ENCODE data around the gene XKR8.
"Not testable (repeated sequence)": the region's sequence is repeated elsewhere in the genome, so short reads cannot be mapped to it uniquely, and the experiment has no call there.

XKR8 gene

DNA sequence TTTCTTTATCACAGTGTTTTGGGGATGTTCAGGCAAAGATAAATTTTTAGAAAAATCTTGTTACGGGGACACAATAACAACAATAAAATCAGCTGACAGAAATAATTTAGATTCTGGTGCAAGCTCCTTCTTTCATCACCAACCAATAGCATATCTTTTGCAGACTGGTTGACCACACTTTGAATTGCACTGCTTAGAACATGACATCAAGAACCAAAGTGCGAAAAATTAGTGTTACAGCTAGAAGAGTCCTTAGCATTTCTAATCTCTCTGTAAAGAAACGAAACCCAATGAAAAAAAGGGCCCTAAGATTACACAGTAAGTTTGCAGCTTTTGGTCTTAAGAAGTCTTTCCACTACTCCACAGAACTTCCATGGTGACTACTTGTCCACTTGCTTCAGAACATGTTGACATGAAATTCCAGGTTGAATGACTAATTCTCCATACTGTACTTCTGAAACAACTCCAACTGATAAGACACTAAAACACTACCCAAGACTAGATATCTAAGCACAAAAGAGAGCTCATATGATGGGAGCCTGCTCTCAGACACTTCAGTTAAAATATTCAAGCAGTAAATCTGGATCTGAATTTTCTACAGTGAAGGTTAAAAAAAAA is 31.3 kb downstream of the XKR8 start:
- no peak for DNase-seq

- DNase-seq = no peak
Observed at GRCh38 chr1:27992276-27992675, 32.5 kb downstream of the XKR8 start.

DNA sequence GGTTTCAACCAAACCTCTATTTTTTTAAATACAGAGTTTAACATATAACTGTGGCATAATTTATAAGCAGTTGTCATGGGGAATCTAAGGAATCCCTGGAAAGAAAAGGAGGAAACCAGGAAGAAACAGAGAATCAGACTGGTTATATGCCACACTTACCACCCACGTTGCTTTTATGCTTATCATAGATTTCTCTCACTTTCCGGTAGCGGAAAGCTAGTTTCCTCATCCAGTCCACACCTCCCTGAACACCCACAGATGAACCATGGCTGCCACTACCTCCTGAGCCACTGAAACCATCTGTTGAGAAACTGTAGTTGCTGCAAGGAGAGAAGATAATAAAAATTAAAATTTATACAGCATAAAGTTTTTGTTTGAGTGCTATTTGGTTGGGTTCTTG is 33.5 kb downstream of the XKR8 start:
- no peak for DNase-seq

DNA sequence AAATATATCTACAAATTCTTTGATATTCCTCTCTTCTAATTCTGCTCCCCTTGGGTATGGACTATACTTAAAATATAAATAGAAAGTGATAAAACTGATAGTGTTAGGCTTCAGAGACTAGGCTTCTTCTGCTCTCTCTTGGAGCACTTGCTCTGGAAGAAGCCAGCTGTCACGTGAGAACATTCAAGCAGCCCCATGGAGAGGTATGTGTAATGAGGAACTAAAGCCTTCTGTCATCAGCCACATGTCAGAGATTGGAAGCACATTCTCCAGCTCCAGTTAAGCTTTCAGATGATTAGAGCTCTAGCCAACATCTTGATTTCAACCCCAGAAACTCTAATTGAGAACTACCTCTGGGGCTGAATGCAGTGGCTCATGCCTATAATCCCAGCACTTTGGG is 34.3 kb downstream of the XKR8 start:
- no peak for DNase-seq

- not testable (repeated sequence) for DNase-seq
Observed at GRCh38 chr1:27994526-27994925, 34.8 kb downstream of the XKR8 start.

DNA sequence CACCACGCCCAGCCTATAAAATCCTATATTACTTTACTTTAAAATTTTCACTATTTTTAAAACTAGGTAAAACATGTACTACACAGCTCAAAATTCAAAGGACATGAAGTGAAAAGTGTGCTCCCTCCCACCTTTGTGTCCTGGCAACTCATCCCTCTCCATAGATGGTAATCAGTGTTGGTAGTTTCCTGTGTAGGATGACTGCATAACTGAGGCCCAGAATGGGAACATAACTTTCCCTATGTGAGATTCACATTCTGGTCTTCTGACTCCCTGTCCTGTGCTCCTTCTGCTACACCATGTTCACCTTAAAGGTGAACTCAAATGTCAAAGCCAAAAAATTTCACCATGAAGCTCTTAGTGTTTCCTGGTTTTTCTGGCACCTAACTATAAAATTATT is 39.3 kb downstream of the XKR8 start:
- DNase-seq = no peak

DNA sequence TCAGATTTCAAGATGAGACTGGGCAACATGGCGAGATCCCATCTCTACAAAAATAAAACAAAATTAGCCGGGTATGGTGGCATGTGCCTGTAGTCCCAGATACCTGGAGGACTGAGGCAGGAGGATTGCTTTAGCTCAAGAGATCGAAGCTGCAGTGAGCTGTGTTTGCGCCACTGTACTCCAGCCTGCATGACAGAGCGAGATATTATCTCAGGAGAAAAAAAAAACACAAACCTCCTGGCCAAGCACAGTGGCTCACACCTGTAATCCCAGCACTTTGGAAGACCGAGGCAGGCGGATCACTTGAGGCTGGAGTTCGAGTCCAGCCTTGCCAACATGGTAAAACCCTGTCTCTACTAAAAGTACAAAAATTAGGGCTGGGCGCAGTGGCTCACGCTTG is 42.8 kb downstream of the XKR8 start:
- DNase-seq = no peak

GRCh38 chr1:28003117-28003516 is 43.3 kb downstream of the XKR8 start:
- not testable (repeated sequence) for DNase-seq

- no peak for DNase-seq
Observed at GRCh38 chr1:28010969-28011368, 51.2 kb downstream of the XKR8 start.
